ENCODE data around the gene FASTKD2. TPM values are rescaled to one million over a fixed set of nuclear protein-coding genes. Genes with fewer than 3 reads are reported as not detected.
A peak's percentile ranks its signal among the peaks of the same experiment; 100 is the strongest.

The FASTKD2 gene
- total RNA-seq, 4 donors from 2014 or later = 15.8 to 34.0 (median 29.8) TPM

DNA sequence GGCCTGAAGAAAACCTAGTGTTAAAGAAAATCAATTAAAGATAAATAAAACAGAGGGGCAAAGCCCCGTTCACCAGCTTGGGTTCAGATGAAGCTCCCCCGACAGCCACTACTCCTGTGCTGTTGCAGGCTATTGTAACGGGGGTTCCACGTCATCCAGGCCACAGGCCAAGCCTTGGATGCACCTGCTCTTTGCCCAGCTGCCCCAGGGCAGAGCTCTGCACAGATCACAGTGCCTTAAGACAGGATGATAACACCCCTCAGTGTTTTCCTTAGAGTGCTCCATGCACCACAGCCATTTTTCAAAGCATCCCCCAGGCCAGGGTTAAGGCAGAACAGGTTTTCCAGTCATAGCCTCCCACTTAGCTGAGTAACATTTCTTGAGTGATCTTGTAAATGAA, 32.0 kb downstream of the FASTKD2 start:
- no peak overlapping the region for H3K27ac ChIP-seq
- peaks cover 0 to 24% (median 0%) of the 10 kb centered on the region in 3 donors for H3K36me3 ChIP-seq
- no peak for DNase-seq
- no peak for TF ChIP-seq POLR2A (IDR thresholded peaks at IDR 0.05)
- TF ChIP-seq, protein P1, sequence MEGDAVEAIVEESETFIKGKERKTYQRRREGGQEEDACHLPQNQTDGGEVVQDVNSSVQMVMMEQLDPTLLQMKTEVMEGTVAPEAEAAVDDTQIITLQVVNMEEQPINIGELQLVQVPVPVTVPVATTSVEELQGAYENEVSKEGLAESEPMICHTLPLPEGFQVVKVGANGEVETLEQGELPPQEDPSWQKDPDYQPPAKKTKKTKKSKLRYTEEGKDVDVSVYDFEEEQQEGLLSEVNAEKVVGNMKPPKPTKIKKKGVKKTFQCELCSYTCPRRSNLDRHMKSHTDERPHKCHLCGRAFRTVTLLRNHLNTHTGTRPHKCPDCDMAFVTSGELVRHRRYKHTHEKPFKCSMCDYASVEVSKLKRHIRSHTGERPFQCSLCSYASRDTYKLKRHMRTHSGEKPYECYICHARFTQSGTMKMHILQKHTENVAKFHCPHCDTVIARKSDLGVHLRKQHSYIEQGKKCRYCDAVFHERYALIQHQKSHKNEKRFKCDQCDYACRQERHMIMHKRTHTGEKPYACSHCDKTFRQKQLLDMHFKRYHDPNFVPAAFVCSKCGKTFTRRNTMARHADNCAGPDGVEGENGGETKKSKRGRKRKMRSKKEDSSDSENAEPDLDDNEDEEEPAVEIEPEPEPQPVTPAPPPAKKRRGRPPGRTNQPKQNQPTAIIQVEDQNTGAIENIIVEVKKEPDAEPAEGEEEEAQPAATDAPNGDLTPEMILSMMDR (IDR thresholded peaks at IDR 0.05) = no peak
- H3K4me3 ChIP-seq = no peak overlapping the region
- no peaks in the 10 kb centered on the region for H3K9me3 ChIP-seq
- no peaks in the 10 kb centered on the region for H3K27me3 ChIP-seq
- peaks cover 0 to 6% (median 0%) of the 10 kb centered on the region in 4 donors for H3K4me1 ChIP-seq

DNA sequence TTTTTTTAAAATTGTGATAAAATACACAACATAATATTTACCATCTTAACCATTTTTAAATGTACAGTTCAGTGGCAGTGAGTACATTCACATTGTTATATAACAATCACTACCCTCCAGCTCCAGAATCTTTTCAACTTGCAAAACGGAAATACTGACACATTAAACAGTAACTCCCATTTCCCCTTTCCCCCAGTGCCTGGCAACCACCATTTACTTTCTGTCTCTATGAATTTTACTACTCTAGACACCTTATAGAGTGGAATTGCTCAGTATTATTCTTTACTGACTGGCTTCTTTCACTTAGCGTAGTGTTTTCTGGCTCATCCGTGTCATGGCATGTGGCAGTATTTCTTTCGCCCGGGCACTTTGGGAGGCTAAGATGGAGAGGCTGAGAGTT, 32.6 kb downstream of the FASTKD2 start:
- H3K9me3 ChIP-seq = no peaks in the 10 kb centered on the region
- H3K4me1 ChIP-seq = peaks cover 0 to 6% (median 0%) of the 10 kb centered on the region in 4 donors
- no peak for DNase-seq
- H3K27me3 ChIP-seq = no peaks in the 10 kb centered on the region
- peaks cover 0 to 19% (median 0%) of the 10 kb centered on the region in 3 donors for H3K36me3 ChIP-seq
- no peak for TF ChIP-seq POLR2A (IDR thresholded peaks at IDR 0.05)
- TF ChIP-seq, protein P1 (IDR thresholded peaks at IDR 0.05) = no peak
- H3K27ac ChIP-seq = no peak overlapping the region
- no peak overlapping the region for H3K4me3 ChIP-seq

DNA sequence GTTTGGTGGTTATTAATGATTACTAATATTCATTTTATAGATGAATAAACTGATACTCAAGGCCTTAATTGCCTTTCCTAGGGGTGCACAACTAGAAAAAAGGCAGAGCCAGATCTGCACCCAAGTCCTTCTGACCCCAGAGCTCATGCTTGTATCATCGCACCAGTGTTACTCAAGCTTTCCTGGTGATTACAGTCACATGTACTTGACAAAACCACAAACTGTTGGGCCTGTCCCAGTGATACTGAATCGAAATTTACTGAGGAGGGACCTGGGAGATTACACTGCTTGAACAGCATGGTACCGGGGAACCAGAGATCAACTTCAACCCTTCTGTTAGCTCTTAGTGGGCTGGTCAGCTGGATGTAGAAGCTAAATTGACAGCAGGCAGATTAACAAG, 33.7 kb downstream of the FASTKD2 start:
- H3K4me3 ChIP-seq = no peak overlapping the region
- H3K9me3 ChIP-seq = no peaks in the 10 kb centered on the region
- peaks cover 0 to 6% (median 0%) of the 10 kb centered on the region in 4 donors for H3K4me1 ChIP-seq
- H3K27me3 ChIP-seq = no peaks in the 10 kb centered on the region
- DNase-seq = no peak
- peaks cover 0 to 10% (median 0%) of the 10 kb centered on the region in 3 donors for H3K36me3 ChIP-seq
- no peak overlapping the region for H3K27ac ChIP-seq
- TF ChIP-seq POLR2A (IDR thresholded peaks at IDR 0.05) = no peak
- TF ChIP-seq, protein P1 (IDR thresholded peaks at IDR 0.05) = no peak

DNA sequence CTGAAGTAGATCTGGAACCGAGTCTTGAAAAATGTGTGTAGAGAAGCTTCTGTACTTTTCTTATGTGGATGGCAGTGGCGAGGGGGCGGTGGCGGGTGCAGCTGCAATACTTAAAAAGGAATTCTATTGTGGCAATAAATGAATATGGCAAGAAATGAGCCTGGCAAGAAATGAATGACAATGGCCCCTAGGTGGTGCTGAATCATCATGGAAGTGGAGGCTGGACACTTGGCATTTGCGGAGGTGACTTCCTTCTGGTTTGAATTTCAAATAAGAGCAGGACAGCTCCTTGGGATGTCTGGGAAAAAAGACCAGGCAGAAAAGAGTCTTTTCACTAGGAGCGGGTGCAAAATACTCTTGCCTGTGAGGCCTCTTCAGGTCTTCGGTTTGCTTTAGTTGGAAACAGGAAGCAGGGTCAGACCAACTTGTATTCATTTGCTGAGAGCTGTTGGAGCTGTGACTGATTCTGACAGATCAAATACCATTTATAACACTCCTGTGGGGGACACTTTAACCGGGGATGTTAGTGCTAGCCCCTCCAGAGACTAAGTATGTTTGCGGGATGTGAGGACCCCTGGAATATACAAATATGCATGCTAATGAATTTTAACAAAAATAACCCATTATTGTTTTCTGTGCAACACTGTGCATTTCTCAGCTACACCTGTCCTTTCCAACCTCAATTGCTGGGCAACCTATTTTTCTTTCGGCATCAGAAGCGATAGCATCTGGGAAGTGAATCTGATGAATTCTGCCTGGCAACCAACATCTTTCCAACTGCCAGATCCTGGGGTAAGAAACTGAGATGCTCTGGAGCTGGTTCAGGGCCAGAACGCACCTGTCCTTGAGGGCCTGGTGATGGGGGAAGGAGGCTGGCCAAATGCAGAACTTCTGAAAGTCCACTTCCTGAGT, 35.4 kb downstream of the FASTKD2 start:
- Histone ChIP-seq H3K27ac (no peak overlapping the region), H3K36me3 (peaks cover 0 to 3% (median 0%) of the 10 kb centered on the region in 3 donors)
- TF ChIP-seq POLR2A (IDR thresholded peaks at IDR 0.05) = no peak
- TF ChIP-seq, protein P1 (IDR thresholded peaks at IDR 0.05) = peak in 5 of 6 experiments; percentile 10 to 89 (median 83)

DNA sequence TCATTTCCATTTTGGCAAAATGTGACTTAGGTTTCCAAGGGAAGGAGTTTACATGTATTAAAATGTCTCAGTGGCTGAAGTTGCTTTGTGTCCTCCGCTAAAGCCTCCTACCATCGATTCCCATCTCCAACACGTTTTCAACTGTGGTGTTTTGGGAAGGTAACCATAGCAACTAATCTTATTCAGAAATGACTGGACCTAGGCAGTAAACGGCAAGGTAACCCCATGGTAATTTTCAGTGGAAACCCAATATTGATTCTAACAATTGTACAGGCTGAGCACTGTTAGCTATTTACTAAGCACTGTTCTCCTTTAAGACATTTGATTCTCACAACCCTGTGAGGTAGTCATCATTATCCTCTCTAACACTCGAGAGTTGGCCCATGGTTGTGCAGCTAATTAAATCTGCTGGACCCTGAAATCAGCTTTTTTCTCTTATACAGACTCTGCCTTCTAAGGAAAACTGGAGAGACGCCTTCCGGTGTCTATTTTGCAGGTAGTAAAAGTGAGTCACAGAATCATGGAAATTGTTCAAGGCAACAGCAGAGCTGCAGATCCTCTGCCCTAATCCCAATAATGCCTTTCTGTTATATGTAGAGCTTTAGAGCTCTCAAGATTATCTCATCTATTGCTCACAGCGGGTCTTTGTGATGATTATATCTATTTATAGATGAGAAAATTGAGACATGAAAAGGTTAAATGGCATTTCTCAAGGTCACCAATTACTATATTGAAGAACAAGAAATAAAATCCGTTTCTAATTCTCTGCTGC, 36.2 kb downstream of the FASTKD2 start:
- Histone ChIP-seq H3K27ac (no peak overlapping the region), H3K9me3 (no peaks in the 10 kb centered on the region), H3K4me1 (peaks cover 0 to 6% (median 0%) of the 10 kb centered on the region in 4 donors), H3K27me3 (no peaks in the 10 kb centered on the region), H3K4me3 (no peak overlapping the region), H3K36me3 (no peaks in the 10 kb centered on the region)
- no peak for DNase-seq
- TF ChIP-seq POLR2A (IDR thresholded peaks at IDR 0.05) = no peak
- TF ChIP-seq, protein P1 (IDR thresholded peaks at IDR 0.05) = no peak

More for the DNA sequence above, 35.4 kb downstream of the FASTKD2 start:
- DNase-seq = peak; percentile 21 to 82 (median 57)
- no peak overlapping the region for H3K4me3 ChIP-seq
- H3K4me1 ChIP-seq = peaks cover 0 to 6% (median 0%) of the 10 kb centered on the region in 4 donors
- H3K9me3 ChIP-seq = no peaks in the 10 kb centered on the region
- H3K27me3 ChIP-seq = no peaks in the 10 kb centered on the region
